ENCODE data around the gene FBXW5. TPM values are rescaled to one million over a fixed set of nuclear protein-coding genes. Genes with fewer than 3 reads are reported as not detected.

FBXW5 gene
- polyA plus RNA-seq, 4 donors = 96.1 to 262 (median 181) TPM

DNA sequence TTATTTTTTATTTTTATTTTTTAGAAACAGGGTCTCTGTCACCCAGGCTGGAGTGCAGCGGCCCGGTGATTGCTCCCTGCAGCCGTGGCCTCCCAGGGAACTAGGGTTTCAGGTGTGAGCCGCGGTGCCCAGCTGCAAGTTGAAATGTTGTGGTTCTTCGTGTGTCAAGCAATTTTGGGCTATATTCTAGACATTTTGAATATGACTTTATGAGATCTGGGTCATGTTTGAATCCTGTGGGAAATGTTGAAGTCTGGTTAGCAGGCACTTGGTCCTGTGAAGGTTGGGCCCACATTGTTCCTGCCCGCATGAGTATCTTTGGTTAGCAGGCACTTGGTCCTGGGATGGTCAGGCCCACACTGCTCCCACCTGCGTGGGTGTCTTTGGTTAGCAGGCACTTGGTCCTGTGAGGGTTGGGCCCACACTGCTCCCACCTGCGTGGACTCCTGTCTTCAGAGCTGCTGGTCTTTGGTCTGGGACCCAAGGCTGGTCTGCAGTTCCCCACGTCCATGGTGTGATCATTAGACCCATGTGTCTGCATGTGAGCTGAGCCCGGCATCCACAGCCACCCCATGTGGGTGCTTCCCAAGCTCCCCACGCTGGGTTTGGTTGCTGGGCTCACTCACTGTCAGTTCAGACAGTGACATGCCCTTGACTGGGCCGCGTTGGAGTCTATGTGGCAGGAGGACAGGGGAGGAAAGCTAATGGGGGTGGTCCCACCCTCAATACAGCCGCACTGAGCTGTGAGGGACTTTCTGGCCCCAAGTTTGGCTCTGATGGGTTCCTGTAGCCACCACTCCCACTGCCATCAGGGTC is 7.1 kb downstream of the FBXW5 start:
- H3K4me3 ChIP-seq (ENCODE audit: low read depth in 1 of 3, low read length in 3 of 3) = no peak overlapping the region
- H3K4me1 ChIP-seq (ENCODE audit: control insufficient read depth in 3 of 3, insufficient read depth in 2 of 3, low read depth in 1 of 3, low read length in 2 of 3) = no peaks in the 10 kb centered on the region
- no peak overlapping the region for H3K27ac ChIP-seq (ENCODE audit: low read depth in 1 of 3, low read length in 2 of 3)
- H3K36me3 ChIP-seq (ENCODE audit: control insufficient read depth in 3 of 3, insufficient read depth in 2 of 3, low read depth in 1 of 3, low read length in 3 of 3) = peaks cover 21 to 58% (median 23%) of the 10 kb centered on the region in 3 donors
- no peaks in the 10 kb centered on the region for H3K27me3 ChIP-seq (ENCODE audit: control insufficient read depth in 3 of 3, insufficient read depth in 3 of 3, low read length in 3 of 3)
- 89 to 95% (median 92%) methylated on average over 15 of the region's 15 CpGs for WGBS, 3 donors
- peaks cover 0 to 3% of the 10 kb centered on the region in 2 donors for H3K9me3 ChIP-seq (ENCODE audit: control insufficient read depth in 2 of 2, insufficient read depth in 1 of 2, low read depth in 1 of 2, low read length in 1 of 2)
- DNase-seq (no peak), FAIRE-seq (no peak)

DNA sequence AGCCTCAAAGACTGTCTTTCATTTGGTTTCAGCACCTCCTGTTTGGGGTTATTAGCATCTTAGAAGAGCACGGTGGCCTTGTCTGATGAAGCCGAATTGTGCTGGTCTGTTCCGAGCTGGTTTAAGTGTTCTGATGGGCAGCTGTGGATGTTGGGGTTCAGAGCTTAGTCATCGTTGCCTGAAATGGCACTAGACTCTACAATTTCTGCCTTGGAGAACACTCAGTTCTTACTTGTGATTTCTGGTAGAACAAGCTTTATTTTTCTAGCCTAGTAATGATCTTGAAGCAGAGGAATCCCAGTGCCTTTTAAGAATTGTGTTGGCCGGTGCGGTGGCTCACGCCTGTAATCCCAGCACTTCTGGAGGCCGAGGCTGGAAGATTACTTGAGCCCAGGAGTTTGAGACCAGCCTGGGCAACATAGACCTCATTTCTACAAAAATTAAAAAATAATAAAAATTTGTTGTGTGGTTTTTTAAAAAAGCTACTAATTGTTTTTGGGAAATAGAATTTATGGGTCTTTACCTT is 7.8 kb downstream of the FBXW5 start:
- Histone ChIP-seq H3K9me3 (ENCODE audit: control insufficient read depth in 2 of 2, insufficient read depth in 1 of 2, low read depth in 1 of 2, low read length in 1 of 2) (peaks cover 0 to 3% of the 10 kb centered on the region in 2 donors), H3K36me3 (ENCODE audit: control insufficient read depth in 3 of 3, insufficient read depth in 2 of 3, low read depth in 1 of 3, low read length in 3 of 3) (peaks cover 17 to 51% (median 17%) of the 10 kb centered on the region in 3 donors), H3K4me3 (ENCODE audit: low read depth in 1 of 3, low read length in 3 of 3) (no peak overlapping the region), H3K4me1 (ENCODE audit: control insufficient read depth in 3 of 3, insufficient read depth in 2 of 3, low read depth in 1 of 3, low read length in 2 of 3) (no peaks in the 10 kb centered on the region), H3K27ac (ENCODE audit: low read depth in 1 of 3, low read length in 2 of 3) (no peak overlapping the region), H3K27me3 (ENCODE audit: control insufficient read depth in 3 of 3, insufficient read depth in 3 of 3, low read length in 3 of 3) (no peaks in the 10 kb centered on the region)
- 89 to 94% (median 91%) methylated on average over 8 of the region's 8 CpGs for WGBS, 3 donors
- FAIRE-seq = no peak
- no peak for DNase-seq

DNA sequence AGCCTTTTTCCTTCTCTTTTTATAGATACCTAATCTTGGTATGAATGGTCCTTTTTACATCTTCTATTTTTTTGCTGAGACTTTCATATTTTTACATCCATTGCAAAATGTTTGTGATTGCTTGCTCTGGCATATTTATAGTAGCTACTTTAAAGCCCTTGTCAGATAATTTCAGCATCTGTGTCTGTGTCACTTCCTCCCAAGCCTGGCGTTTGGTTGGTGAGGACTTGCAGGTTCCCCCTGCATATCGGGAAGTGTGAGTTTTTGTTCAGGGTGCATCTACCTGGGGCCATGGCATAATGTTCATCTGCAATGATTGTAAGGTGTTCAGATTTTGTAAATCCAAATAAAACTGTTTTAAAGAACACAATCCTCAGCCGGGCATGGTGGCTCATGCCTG is 8.9 kb downstream of the FBXW5 start:
- H3K36me3 ChIP-seq (ENCODE audit: control insufficient read depth in 3 of 3, insufficient read depth in 2 of 3, low read depth in 1 of 3, low read length in 3 of 3) = peaks cover 7 to 40% (median 9%) of the 10 kb centered on the region in 3 donors
- H3K9me3 ChIP-seq (ENCODE audit: control insufficient read depth in 2 of 2, insufficient read depth in 1 of 2, low read depth in 1 of 2, low read length in 1 of 2) = peaks cover 0 to 3% of the 10 kb centered on the region in 2 donors
- FAIRE-seq (no peak), DNase-seq (no peak)
- 85 to 95% (median 92%) methylated on average over 3 of the region's 3 CpGs for WGBS, 3 donors
- no peaks in the 10 kb centered on the region for H3K27me3 ChIP-seq (ENCODE audit: control insufficient read depth in 3 of 3, insufficient read depth in 3 of 3, low read length in 3 of 3)
- H3K4me1 ChIP-seq (ENCODE audit: control insufficient read depth in 3 of 3, insufficient read depth in 2 of 3, low read depth in 1 of 3, low read length in 2 of 3) = no peaks in the 10 kb centered on the region
- H3K27ac ChIP-seq (ENCODE audit: low read depth in 1 of 3, low read length in 2 of 3) = no peak overlapping the region
- H3K4me3 ChIP-seq (ENCODE audit: low read depth in 1 of 3, low read length in 3 of 3) = no peak overlapping the region

GRCh38 chr9:136934277-136934676 is 10.3 kb downstream of the FBXW5 start:
- Histone ChIP-seq H3K4me3 (ENCODE audit: low read depth in 1 of 3, low read length in 3 of 3) (no peak overlapping the region), H3K36me3 (ENCODE audit: control insufficient read depth in 3 of 3, insufficient read depth in 2 of 3, low read depth in 1 of 3, low read length in 3 of 3) (peaks cover 0 to 32% (median 5%) of the 10 kb centered on the region in 3 donors), H3K9me3 (ENCODE audit: control insufficient read depth in 2 of 2, insufficient read depth in 1 of 2, low read depth in 1 of 2, low read length in 1 of 2) (peaks cover 0 to 3% of the 10 kb centered on the region in 2 donors), H3K27ac (ENCODE audit: low read depth in 1 of 3, low read length in 2 of 3) (no peak overlapping the region), H3K4me1 (ENCODE audit: control insufficient read depth in 3 of 3, insufficient read depth in 2 of 3, low read depth in 1 of 3, low read length in 2 of 3) (no peaks in the 10 kb centered on the region), H3K27me3 (ENCODE audit: control insufficient read depth in 3 of 3, insufficient read depth in 3 of 3, low read length in 3 of 3) (no peaks in the 10 kb centered on the region)
- no peak for DNase-seq
- FAIRE-seq = no peak
- 83 to 93% (median 88%) methylated on average over 3 of the region's 3 CpGs for WGBS, 3 donors

DNA sequence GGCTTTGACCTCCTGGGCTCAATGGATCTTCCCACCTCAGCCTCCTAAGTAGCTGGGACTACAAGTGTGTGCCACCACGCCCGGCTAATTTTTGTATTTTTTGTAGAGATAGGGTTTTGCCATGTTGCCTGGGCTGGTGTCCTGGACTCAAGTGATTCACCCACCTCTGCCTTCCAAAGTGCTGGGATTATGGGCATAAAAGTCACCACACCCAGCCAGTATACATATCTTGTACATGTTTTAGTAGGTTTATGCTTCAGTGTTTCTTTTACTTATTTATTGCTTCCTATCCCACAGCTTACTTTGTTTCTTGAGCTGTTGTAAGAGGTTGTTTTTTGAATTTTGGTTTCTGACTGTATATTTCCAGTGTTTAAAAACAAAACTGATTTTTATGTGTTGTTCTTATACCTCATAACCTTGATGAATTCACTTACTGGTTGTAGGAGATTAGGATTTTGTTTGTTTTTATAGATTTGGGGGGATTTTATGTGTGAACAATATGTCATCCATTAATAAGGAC is 12.9 kb downstream of the FBXW5 start:
- DNase-seq (no peak), FAIRE-seq (no peak)
- H3K4me3 ChIP-seq (ENCODE audit: low read depth in 1 of 3, low read length in 3 of 3) = no peak overlapping the region
- peaks cover 0 to 32% (median under 1%) of the 10 kb centered on the region in 3 donors for H3K36me3 ChIP-seq (ENCODE audit: control insufficient read depth in 3 of 3, insufficient read depth in 2 of 3, low read depth in 1 of 3, low read length in 3 of 3)
- no peaks in the 10 kb centered on the region for H3K27me3 ChIP-seq (ENCODE audit: control insufficient read depth in 3 of 3, insufficient read depth in 3 of 3, low read length in 3 of 3)
- H3K27ac ChIP-seq (ENCODE audit: low read depth in 1 of 3, low read length in 2 of 3) = no peak overlapping the region
- H3K4me1 ChIP-seq (ENCODE audit: control insufficient read depth in 3 of 3, insufficient read depth in 2 of 3, low read depth in 1 of 3, low read length in 2 of 3) = no peaks in the 10 kb centered on the region
- 95 to 100% (median 99%) methylated on average over 2 of the region's 2 CpGs for WGBS, 3 donors
- H3K9me3 ChIP-seq (ENCODE audit: control insufficient read depth in 2 of 2, insufficient read depth in 1 of 2, low read depth in 1 of 2, low read length in 1 of 2) = peaks cover 0 to 3% of the 10 kb centered on the region in 2 donors

GRCh38 chr9:136930014-136930413 is 14.5 kb downstream of the FBXW5 start:
- H3K27ac ChIP-seq (ENCODE audit: low read depth in 1 of 3, low read length in 2 of 3) = no peak overlapping the region
- DNase-seq = no peak
- no peaks in the 10 kb centered on the region for H3K27me3 ChIP-seq (ENCODE audit: control insufficient read depth in 3 of 3, insufficient read depth in 3 of 3, low read length in 3 of 3)
- H3K36me3 ChIP-seq (ENCODE audit: control insufficient read depth in 3 of 3, insufficient read depth in 2 of 3, low read depth in 1 of 3, low read length in 3 of 3) = peaks cover under 1 to 49% (median 5%) of the 10 kb centered on the region in 3 donors
- H3K4me1 ChIP-seq (ENCODE audit: control insufficient read depth in 3 of 3, insufficient read depth in 2 of 3, low read depth in 1 of 3, low read length in 2 of 3) = no peaks in the 10 kb centered on the region
- peaks cover 0 to 3% of the 10 kb centered on the region in 2 donors for H3K9me3 ChIP-seq (ENCODE audit: control insufficient read depth in 2 of 2, insufficient read depth in 1 of 2, low read depth in 1 of 2, low read length in 1 of 2)
- no peak for FAIRE-seq
- 95 to 97% (median 96%) methylated on average over 4 of the region's 4 CpGs for WGBS, 3 donors
- H3K4me3 ChIP-seq (ENCODE audit: low read depth in 1 of 3, low read length in 3 of 3) = no peak overlapping the region

- FAIRE-seq (no peak), DNase-seq (no peak)
These were observed 15.9 kb downstream of the FBXW5 start for GRCh38 chr9:136928591-136928990.

GRCh38 chr9:136927343-136928271 is 16.9 kb downstream of the FBXW5 start:
- H3K27ac ChIP-seq (ENCODE audit: low read depth in 1 of 3, low read length in 2 of 3) = no peak overlapping the region
- H3K36me3 ChIP-seq (ENCODE audit: control insufficient read depth in 3 of 3, insufficient read depth in 2 of 3, low read depth in 1 of 3, low read length in 3 of 3) = peaks cover 5 to 59% (median 6%) of the 10 kb centered on the region in 3 donors
- 78 to 88% (median 88%) methylated on average over 23 of the region's 23 CpGs for WGBS, 3 donors
- no peaks in the 10 kb centered on the region for H3K4me1 ChIP-seq (ENCODE audit: control insufficient read depth in 3 of 3, insufficient read depth in 2 of 3, low read depth in 1 of 3, low read length in 2 of 3)
- H3K9me3 ChIP-seq (ENCODE audit: control insufficient read depth in 2 of 2, insufficient read depth in 1 of 2, low read depth in 1 of 2, low read length in 1 of 2) = no peaks in the 10 kb centered on the region
- H3K4me3 ChIP-seq (ENCODE audit: low read depth in 1 of 3, low read length in 3 of 3) = no peak overlapping the region
- no peak for DNase-seq
- no peak for FAIRE-seq
- H3K27me3 ChIP-seq (ENCODE audit: control insufficient read depth in 3 of 3, insufficient read depth in 3 of 3, low read length in 3 of 3) = no peaks in the 10 kb centered on the region

More at GRCh38 chr9:136928591-136928990, 15.9 kb downstream of the FBXW5 start:
- Histone ChIP-seq H3K4me1 (ENCODE audit: control insufficient read depth in 3 of 3, insufficient read depth in 2 of 3, low read depth in 1 of 3, low read length in 2 of 3) (no peaks in the 10 kb centered on the region), H3K9me3 (ENCODE audit: control insufficient read depth in 2 of 2, insufficient read depth in 1 of 2, low read depth in 1 of 2, low read length in 1 of 2) (peaks cover 0 to 3% of the 10 kb centered on the region in 2 donors), H3K27me3 (ENCODE audit: control insufficient read depth in 3 of 3, insufficient read depth in 3 of 3, low read length in 3 of 3) (no peaks in the 10 kb centered on the region), H3K36me3 (ENCODE audit: control insufficient read depth in 3 of 3, insufficient read depth in 2 of 3, low read depth in 1 of 3, low read length in 3 of 3) (peaks cover 5 to 52% (median 5%) of the 10 kb centered on the region in 3 donors), H3K27ac (ENCODE audit: low read depth in 1 of 3, low read length in 2 of 3) (peak overlapping the region in 1 of 3 donors; percentile 6), H3K4me3 (ENCODE audit: low read depth in 1 of 3, low read length in 3 of 3) (no peak overlapping the region)
- 73 to 80% (median 78%) methylated on average over 8 to 9 of the region's 9 CpGs for WGBS, 3 donors

Data from small intestine (tissue), 7 donors.